ENCODE measurements around the gene MMP26.
"Not testable (repeated sequence)": the region's sequence is repeated elsewhere in the genome, so short reads cannot be mapped to it uniquely, and the experiment has no call there.

MMP26 gene

GRCh38 chr11:4704054-4704789 lies at the start of gene MMP26:
Gene MMP26, plus strand, starts transcription at chr11:4704784.
- peak; percentile 88 for DNase-seq

GRCh38 chr11:4658629-4659445 lies 45.7 kb upstream of the MMP26 start:
- DNase-seq, result no peak

- DNase-seq, result no peak
These were observed 41.7 kb upstream of the MMP26 start for GRCh38 chr11:4662876-4663275.

GRCh38 chr11:4664183-4664582 lies 40.4 kb upstream of the MMP26 start:
- no peak for DNase-seq

- no peak for DNase-seq
These were observed 39.8 kb upstream of the MMP26 start for GRCh38 chr11:4664786-4665185.

DNA sequence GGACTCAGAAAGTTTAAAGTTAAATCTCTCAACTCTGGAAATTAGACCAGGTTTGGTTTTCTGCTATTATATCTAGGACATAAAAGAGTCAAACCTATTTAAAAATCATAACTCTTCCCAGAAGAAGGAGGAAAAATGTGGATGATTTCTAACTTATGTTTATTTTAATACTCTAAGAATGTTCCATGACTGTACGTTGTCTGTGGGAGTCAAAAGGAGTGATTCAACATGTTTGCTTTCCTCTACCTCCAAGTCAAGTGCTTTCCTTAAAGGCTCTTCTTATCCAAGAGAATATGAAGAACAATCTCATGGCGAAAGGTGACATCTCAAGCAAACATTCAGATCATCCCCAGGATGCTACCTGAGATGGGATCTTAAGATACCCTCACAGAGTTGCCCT lies 39.2 kb upstream of the MMP26 start:
- no peak for DNase-seq

DNA sequence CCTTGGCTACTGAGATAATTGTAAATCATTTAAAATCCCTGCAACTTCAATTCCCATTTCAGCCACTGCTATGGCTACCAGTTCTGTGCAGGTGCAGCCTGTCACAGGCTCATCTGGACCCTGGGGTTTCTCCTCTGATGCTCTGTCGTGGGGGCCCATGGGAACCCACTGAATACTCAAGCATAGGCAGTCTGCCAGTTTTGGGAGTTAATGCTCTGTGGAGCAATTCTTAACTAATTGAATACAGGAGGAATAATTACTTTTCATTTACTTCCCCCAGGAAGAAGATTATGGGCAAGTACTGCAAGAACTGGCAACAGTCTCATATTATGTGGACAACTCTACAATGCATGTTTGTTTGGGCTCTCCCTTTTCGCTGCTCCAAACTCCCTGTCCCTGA lies 32.8 kb upstream of the MMP26 start:
- no peak for DNase-seq

DNA sequence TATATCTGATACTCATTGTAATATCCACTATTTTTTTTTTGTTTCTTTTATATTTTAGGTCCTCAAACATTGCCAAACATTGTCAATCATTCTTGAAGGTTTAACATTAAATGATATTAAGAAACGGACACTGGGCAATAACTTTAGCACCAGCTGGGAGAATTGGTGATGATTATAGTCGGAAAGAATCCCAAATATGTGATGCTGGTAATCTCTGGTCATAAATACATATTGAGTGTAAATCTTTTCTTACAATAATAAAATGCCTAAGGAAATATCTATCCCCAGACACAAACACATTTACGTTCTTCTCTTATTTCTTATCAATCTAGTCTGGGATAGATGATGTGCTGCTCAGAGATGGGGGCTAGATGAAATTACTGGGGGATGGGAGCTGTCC lies 32.1 kb upstream of the MMP26 start:
- DNase-seq, result no peak

DNA sequence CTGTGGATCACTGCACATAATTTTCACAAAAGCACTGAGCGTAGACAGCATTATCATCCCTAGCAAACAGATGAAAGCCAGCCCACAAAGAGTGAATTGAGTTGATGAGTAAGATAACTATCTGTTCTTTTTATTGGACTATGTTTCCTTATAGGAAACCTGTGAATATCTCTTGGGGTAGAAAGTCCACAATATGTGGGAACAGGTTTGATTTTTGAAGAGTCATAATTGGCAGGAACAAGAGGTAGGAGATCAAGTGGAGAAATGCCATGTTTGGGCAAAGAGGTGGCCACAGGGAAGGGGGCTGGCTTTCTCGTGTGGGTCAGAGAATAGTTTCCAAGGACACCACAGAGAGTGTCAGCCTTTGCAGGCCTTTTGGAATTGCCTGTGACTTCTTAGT lies 30.8 kb upstream of the MMP26 start:
- no peak for DNase-seq

DNA sequence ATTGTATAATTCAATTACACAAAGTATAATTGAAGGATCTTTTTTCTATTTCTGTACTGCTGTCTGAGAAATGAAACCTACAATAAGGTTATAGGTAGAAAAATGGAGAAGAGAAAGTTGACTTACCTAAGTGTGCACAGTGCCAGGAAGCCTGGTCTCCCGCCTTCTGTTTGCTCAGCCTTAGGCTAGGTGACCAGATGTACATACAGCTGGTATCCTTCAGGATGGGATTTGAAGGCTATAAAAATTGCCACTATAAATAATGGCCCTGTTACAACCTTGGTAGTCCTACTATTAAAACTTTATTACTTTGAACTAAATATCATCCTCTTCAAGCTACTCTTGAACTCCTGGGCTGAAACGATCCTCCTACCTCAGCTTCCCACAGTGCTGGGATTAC lies 26.6 kb upstream of the MMP26 start:
- peak; percentile 37 for DNase-seq

GRCh38 chr11:4680341-4680740 lies 24.2 kb upstream of the MMP26 start:
- DNase-seq, result peak; percentile 59

GRCh38 chr11:4682623-4683419 lies 21.8 kb upstream of the MMP26 start:
- DNase-seq, result no peak

GRCh38 chr11:4684631-4685285 lies 19.8 kb upstream of the MMP26 start:
- peak; percentile 54 for DNase-seq

- DNase-seq, result no peak
These were observed 9.1 kb upstream of the MMP26 start for GRCh38 chr11:4695442-4695841.

GRCh38 chr11:4697585-4697984 lies 7.0 kb upstream of the MMP26 start, which contains the start of gene OR51E2:
Gene OR51E2, minus strand, starts transcription at chr11:4697853. Its CDS starts 15,142 bp downstream, at chr11:4682711.
- DNase-seq, result no peak

GRCh38 chr11:4699697-4700435 lies 4.7 kb upstream of the MMP26 start:
- no peak for DNase-seq

- no peak for DNase-seq
These were observed 4.2 kb upstream of the MMP26 start for GRCh38 chr11:4700436-4700820.

- DNase-seq, result no peak
These were observed 278 bp downstream of the MMP26 start for GRCh38 chr11:4704790-4705334.

- DNase-seq, result no peak
These were observed 8.7 kb downstream of the MMP26 start for GRCh38 chr11:4713241-4713640.

GRCh38 chr11:4714300-4714699 lies 9.7 kb downstream of the MMP26 start:
- no peak for DNase-seq

DNA sequence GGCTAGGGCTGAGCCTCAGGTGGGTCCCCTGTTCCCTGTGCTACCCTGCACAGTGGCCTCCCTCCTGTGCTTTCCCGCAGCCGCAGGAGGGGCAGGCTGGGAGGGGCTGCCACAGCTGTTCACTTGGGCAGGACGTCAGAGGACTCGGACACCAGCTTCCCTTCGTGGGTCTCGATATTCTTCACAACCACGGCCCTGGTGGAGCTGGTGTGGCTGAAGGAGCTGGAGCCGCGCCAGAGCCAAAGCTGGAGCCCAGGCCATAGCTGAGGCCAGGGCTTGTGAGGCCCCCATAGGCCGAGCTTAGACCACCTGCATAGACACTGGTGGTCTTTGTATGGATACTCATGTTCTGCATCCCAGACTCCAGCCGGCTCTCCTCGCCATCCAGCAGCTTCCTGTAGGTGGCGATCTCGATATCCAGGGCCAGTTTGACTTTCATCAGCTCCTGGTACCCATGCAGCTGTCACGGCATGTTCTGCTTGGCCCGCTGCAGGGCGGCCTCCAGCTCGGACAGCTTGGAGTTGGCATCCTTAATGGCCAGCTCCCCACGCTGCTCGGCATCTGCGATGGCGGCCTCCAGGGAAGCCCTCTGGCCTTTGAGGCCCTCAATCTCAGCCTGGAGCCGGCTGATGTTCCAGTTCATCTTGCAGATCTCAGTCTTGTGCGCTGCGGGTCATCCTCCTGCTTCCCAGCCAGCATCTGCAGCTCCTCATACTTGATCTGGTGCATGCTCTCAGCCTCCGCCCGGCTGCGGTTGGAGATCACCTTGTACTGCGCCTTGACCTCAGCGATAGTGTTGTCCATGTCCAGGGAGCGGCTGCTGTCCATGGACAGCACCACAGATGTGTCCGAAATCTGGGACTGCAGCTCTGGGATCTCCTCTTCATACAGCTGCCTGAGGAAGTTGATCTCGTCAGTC lies 18.3 kb downstream of the MMP26 start:
- DNase-seq, result not testable (repeated sequence)

Measured in NCI-H1092 (cell line).